ENCODE measurements around the gene TSFM.

Gene TSFM

DNA sequence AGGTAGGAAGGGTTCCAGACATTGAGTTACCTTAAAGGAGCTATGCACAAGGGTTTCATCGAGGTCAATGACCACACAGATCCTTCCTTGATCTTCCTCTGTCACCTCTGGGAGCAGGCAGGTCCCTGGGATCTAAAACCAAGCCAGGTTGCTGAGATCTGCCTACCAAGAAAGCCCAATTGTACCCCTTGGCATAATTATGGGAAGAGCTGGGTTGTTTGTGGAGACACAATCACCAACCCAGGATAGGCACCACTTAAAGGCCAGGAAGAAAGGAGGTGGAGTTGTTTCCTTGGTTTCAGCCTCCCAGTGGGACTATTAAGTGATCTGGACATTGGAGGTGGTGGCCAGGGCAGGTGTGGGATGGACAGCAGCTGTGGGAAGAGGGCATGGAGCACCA, 44.4 kb downstream of the TSFM start:
- H3K9me2 ChIP-seq (replicated peaks; ENCODE audit: insufficient read depth, low read length), result no peaks in the 10 kb centered on the region
- peaks cover 56% of the 10 kb centered on the region for H3K79me2 ChIP-seq (ENCODE audit: low read length)
- no peaks in the 10 kb centered on the region for H3K27me3 ChIP-seq (replicated peaks; ENCODE audit: insufficient read depth, low read length)
- no peak overlapping the region for H3K9ac ChIP-seq (ENCODE audit: low read length)
- no peak overlapping the region for H3K27ac ChIP-seq (ENCODE audit: low read length)
- H3F3A ChIP-seq (ENCODE audit: insufficient read depth, low read length), result peaks cover 9% of the 10 kb centered on the region
- no peak overlapping the region for H2AFZ ChIP-seq (ENCODE audit: low read length)
- TF ChIP-seq EZH2phosphoT487 (IDR thresholded peaks at IDR 0.05; ENCODE audit: low read length) (no peak), EZH2 (optimal IDR thresholded peaks at IDR 0.05; ENCODE audit: low read depth, low read length) (no peak)
- TF ChIP-seq, protein P1, sequence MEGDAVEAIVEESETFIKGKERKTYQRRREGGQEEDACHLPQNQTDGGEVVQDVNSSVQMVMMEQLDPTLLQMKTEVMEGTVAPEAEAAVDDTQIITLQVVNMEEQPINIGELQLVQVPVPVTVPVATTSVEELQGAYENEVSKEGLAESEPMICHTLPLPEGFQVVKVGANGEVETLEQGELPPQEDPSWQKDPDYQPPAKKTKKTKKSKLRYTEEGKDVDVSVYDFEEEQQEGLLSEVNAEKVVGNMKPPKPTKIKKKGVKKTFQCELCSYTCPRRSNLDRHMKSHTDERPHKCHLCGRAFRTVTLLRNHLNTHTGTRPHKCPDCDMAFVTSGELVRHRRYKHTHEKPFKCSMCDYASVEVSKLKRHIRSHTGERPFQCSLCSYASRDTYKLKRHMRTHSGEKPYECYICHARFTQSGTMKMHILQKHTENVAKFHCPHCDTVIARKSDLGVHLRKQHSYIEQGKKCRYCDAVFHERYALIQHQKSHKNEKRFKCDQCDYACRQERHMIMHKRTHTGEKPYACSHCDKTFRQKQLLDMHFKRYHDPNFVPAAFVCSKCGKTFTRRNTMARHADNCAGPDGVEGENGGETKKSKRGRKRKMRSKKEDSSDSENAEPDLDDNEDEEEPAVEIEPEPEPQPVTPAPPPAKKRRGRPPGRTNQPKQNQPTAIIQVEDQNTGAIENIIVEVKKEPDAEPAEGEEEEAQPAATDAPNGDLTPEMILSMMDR (IDR thresholded peaks at IDR 0.05; ENCODE audit: low read length), result no peak
- H3K4me3 ChIP-seq (ENCODE audit: low read length), result no peak overlapping the region
- DNase-seq, result no peak
- no peaks in the 10 kb centered on the region for H3K9me3 ChIP-seq (replicated peaks; ENCODE audit: insufficient read depth, low read length)
- H3K4me2 ChIP-seq (ENCODE audit: low read depth, low read length), result no peak overlapping the region
- peaks cover 9% of the 10 kb centered on the region for H3K4me1 ChIP-seq (ENCODE audit: low read length)
- peaks cover 15% of the 10 kb centered on the region for H3K36me3 ChIP-seq (replicated peaks; ENCODE audit: insufficient read depth, low read length)
- H4K20me1 ChIP-seq (ENCODE audit: insufficient read depth, low read length), result peaks cover 14% of the 10 kb centered on the region; the same call in 1 of the 2 replicates

DNA sequence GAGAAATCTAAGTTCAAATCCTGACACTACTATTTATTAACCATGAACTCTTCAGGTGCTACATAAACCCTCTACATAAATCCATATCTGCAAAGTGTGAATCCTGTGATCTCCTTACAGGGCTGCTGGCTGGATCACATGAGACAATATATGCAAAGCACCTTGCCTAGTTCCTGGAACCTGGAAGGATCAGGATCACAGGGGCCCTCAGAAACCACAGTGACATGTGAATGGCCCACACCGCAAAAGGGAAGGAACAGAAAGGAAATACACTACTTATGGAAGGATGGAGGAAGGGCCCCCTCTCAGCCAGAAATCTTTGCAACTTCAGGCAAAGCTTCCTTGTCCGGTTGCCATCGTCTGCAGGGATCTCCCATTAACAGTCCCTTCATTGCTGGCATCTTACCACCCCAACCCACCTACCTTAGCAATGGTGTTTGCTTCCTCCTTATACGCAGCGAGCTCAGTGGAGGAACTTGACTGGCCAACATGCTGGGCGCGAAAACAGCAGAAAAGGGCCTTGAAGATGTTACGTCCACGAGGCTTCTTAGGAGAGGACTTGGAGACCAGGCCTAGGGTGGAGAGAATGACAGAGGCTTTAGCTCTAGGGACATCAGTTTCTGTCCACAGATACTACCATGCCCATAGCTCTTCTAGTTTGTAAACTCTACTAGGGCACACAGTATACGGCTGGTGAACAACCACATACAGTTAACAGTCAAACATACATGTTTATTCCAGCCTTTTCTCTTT, 46.6 kb downstream of the TSFM start:
- Histone ChIP-seq H4K20me1 (ENCODE audit: insufficient read depth, low read length) (peaks cover 20% of the 10 kb centered on the region; the same call in 1 of the 2 replicates), H3K9me3 (replicated peaks; ENCODE audit: insufficient read depth, low read length) (no peaks in the 10 kb centered on the region), H3K9ac (ENCODE audit: low read length) (no peak overlapping the region), H3K36me3 (replicated peaks; ENCODE audit: insufficient read depth, low read length) (peaks cover 15% of the 10 kb centered on the region; the same call in 1 of the 2 replicates), H3K4me2 (ENCODE audit: low read depth, low read length) (no peak overlapping the region), H3K9me2 (replicated peaks; ENCODE audit: insufficient read depth, low read length) (no peaks in the 10 kb centered on the region), H3K79me2 (ENCODE audit: low read length) (peaks cover 78% of the 10 kb centered on the region), H3K4me3 (ENCODE audit: low read length) (no peak overlapping the region), H3K4me1 (ENCODE audit: low read length) (peaks cover 28% of the 10 kb centered on the region), H2AFZ (ENCODE audit: low read length) (no peak overlapping the region), H3K27me3 (replicated peaks; ENCODE audit: insufficient read depth, low read length) (no peaks in the 10 kb centered on the region), H3K27ac (ENCODE audit: low read length) (no peak overlapping the region), H3F3A (ENCODE audit: insufficient read depth, low read length) (peaks cover 18% of the 10 kb centered on the region)
- TF ChIP-seq EZH2phosphoT487 (IDR thresholded peaks at IDR 0.05; ENCODE audit: low read length), result no peak
- TF ChIP-seq, protein P1 (IDR thresholded peaks at IDR 0.05; ENCODE audit: low read length), result no peak
- DNase-seq, result no peak

DNA sequence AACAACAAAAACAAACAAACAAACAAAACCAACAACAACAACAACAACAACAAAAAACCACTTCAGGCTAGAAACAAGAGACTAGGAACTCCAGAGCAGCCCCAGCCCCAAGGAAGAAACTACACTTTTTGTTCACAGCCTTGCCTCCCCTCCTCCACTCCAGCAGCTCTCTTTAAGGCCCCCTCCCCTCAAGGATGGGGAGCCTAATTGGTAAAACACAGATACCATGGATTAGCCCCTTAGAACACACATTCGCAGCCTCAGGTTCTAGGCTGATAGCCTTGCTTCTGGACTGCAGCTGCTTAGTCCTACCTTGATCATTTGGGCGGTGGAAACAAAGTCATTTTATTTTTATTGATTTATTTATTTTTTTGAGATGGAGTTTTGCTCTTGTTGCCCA, 47.8 kb downstream of the TSFM start:
- no peak for DNase-seq
- H3K9ac ChIP-seq (ENCODE audit: low read length), result no peak overlapping the region
- H3K9me3 ChIP-seq (replicated peaks; ENCODE audit: insufficient read depth, low read length), result no peaks in the 10 kb centered on the region
- TF ChIP-seq, protein P1 (IDR thresholded peaks at IDR 0.05; ENCODE audit: low read length), result no peak
- TF ChIP-seq EZH2phosphoT487 (IDR thresholded peaks at IDR 0.05; ENCODE audit: low read length), result no peak
- TF ChIP-seq EZH2 (optimal IDR thresholded peaks at IDR 0.05; ENCODE audit: low read depth, low read length), result no peak
- H3K27me3 ChIP-seq (replicated peaks; ENCODE audit: insufficient read depth, low read length), result no peaks in the 10 kb centered on the region
- no peak overlapping the region for H3K4me2 ChIP-seq (ENCODE audit: low read depth, low read length)
- H3F3A ChIP-seq (ENCODE audit: insufficient read depth, low read length), result peaks cover 19% of the 10 kb centered on the region
- peaks cover 37% of the 10 kb centered on the region for H3K4me1 ChIP-seq (ENCODE audit: low read length)
- H3K27ac ChIP-seq (ENCODE audit: low read length), result no peak overlapping the region
- H3K79me2 ChIP-seq (ENCODE audit: low read length), result peaks cover 90% of the 10 kb centered on the region
- no peaks in the 10 kb centered on the region for H3K9me2 ChIP-seq (replicated peaks; ENCODE audit: insufficient read depth, low read length)
- H3K4me3 ChIP-seq (ENCODE audit: low read length), result no peak overlapping the region
- peaks cover 15% of the 10 kb centered on the region; the same call in 1 of the 2 replicates for H3K36me3 ChIP-seq (replicated peaks; ENCODE audit: insufficient read depth, low read length)
- peaks cover 20% of the 10 kb centered on the region; the same call in 1 of the 2 replicates for H4K20me1 ChIP-seq (ENCODE audit: insufficient read depth, low read length)
- no peak overlapping the region for H2AFZ ChIP-seq (ENCODE audit: low read length)

Data from MM.1S (cell line).